Mucosa of descending colon (tissue), 3 donors: ENCODE results near the gene EHMT2. TPM values are rescaled to one million over a fixed set of nuclear protein-coding genes. Genes with fewer than 3 reads are reported as not detected.

ENCODE experiments used
- total RNA-seq, 3 donors: library from RNA; stranded (reverse); fragmentation: NEBNext Ultra II Directional in 2 of 3; extraction: Animal tissue kit (Norgen Biotek cat#: 25700) in 2 of 3; gene quantifications; one replicate each; pipeline versions ENCODE4 v1.2.1 to v1.2.4, GENCODE V29; 2021 to 2023
- donor health status: DM: no; HTN: no; CAD: no; lungs with moderate emphysema.
- donor health status: DM: no; HTN: no; CAD: no.
- donor health status: DM: no; HTN: yes; CAD: no.

EHMT2 gene
- total RNA-seq, 3 donors from 2014 or later, result 29.6 to 50.1 (median 36.4) TPM

Other genes with a start within 250 kb of the EHMT2 start
- 100 to 1,000 TPM; 282 to 298 (median 293) TPM for gene BAG6, start 245.0 kb downstream of the EHMT2 start, total RNA-seq
- gene APOM, start 241.8 kb downstream of the EHMT2 start, total RNA-seq, result 1 to 10 TPM; 2.2 to 2.7 (median 2.4) TPM
- gene C6orf47, start 236.9 kb downstream of the EHMT2 start, total RNA-seq, result 10 to 100 TPM; 28.5 to 33.0 (median 32.3) TPM
- gene GPANK1, start 232.7 kb downstream of the EHMT2 start, total RNA-seq, result 10 to 100 TPM; 13.4 to 17.7 (median 17.4) TPM
- gene CSNK2B, start 231.6 kb downstream of the EHMT2 start, total RNA-seq, result 100 to 1,000 TPM; 125 to 147 (median 134) TPM
- 10 to 100 TPM; 13.1 to 17.2 (median 15.5) TPM for gene LY6G5B, start 227.7 kb downstream of the EHMT2 start, total RNA-seq
- gene LY6G5C, start 216.6 kb downstream of the EHMT2 start, total RNA-seq, result 1 to 10 TPM; 1.7 to 4.2 (median 2.1) TPM
- gene ABHD16A, start 194.4 kb downstream of the EHMT2 start, total RNA-seq, result 10 to 100 TPM; 55.3 to 69.4 (median 68.4) TPM
- not detected for gene LY6G6F, start 190.8 kb downstream of the EHMT2 start, total RNA-seq
- gene LY6G6D, start 182.3 kb downstream of the EHMT2 start, total RNA-seq, result 1 to 10 TPM in 1 of 3 donors, under 1 TPM in 1, not detected in 1; 0.90 to 6.1 TPM
- under 1 TPM in 1 of 3 donors, not detected in 2; 0.32 TPM for gene LY6G6C, start 176.0 kb downstream of the EHMT2 start, total RNA-seq
- 1 to 10 TPM in 1 of 3 donors, under 1 TPM in 2; 0.48 to 1.4 (median 0.57) TPM for gene MPIG6B, start 174.3 kb downstream of the EHMT2 start, total RNA-seq
- 100 to 1,000 TPM in 1 of 3 donors, 10 to 100 TPM in 2; 56.1 to 152 (median 99.5) TPM for gene DDAH2, start 168.4 kb downstream of the EHMT2 start, total RNA-seq
- 100 to 1,000 TPM; 269 to 555 (median 441) TPM for gene CLIC1, start 161.2 kb downstream of the EHMT2 start, total RNA-seq
- 10 to 100 TPM; 14.1 to 29.9 (median 29.7) TPM for gene MSH5, start 157.7 kb downstream of the EHMT2 start, total RNA-seq
- 1 to 10 TPM; 2.5 to 9.6 (median 4.3) TPM for gene SAPCD1, start 135.0 kb downstream of the EHMT2 start, total RNA-seq
- gene VWA7, start 120.4 kb downstream of the EHMT2 start, total RNA-seq, result 1 to 10 TPM; 5.9 to 8.2 (median 6.9) TPM
- gene VARS1, start 101.9 kb downstream of the EHMT2 start, total RNA-seq, result 10 to 100 TPM; 41.7 to 65.8 (median 45.0) TPM
- gene LSM2, start 90.7 kb downstream of the EHMT2 start, total RNA-seq, result 10 to 100 TPM; 21.7 to 35.5 (median 33.8) TPM
- gene HSPA1L, start 82.4 kb downstream of the EHMT2 start, total RNA-seq, result 1 to 10 TPM; 1.2 to 3.4 (median 1.3) TPM
- 100 to 1,000 TPM in 2 of 3 donors, 10 to 100 TPM in 1; 73.6 to 274 (median 107) TPM for gene HSPA1A, start 82.2 kb downstream of the EHMT2 start, total RNA-seq
- gene HSPA1B, start 70.0 kb downstream of the EHMT2 start, total RNA-seq, result 100 to 1,000 TPM; 172 to 254 (median 200) TPM
- gene NEU1, start 34.9 kb downstream of the EHMT2 start, total RNA-seq, result 10 to 100 TPM; 44.0 to 65.7 (median 45.0) TPM
- 100 to 1,000 TPM; 332 to 795 (median 740) TPM for gene SLC44A4, start 18.7 kb downstream of the EHMT2 start, total RNA-seq
- gene ZBTB12, start 4.4 kb upstream of the EHMT2 start, total RNA-seq, result 1 to 10 TPM; 2.3 to 6.2 (median 3.4) TPM
- gene C2, start 30.0 kb upstream of the EHMT2 start, total RNA-seq, result 10 to 100 TPM in 2 of 3 donors, 1 to 10 TPM in 1; 5.5 to 33.7 (median 17.9) TPM
- gene CFB, start 48.4 kb upstream of the EHMT2 start, total RNA-seq, result 100 to 1,000 TPM in 1 of 3 donors, 10 to 100 TPM in 2; 34.5 to 178 (median 40.4) TPM
- gene NELFE, start 61.3 kb upstream of the EHMT2 start, total RNA-seq, result 10 to 100 TPM; 44.9 to 52.4 (median 51.8) TPM
- gene SKIC2, start 61.5 kb upstream of the EHMT2 start, total RNA-seq, result 10 to 100 TPM; 58.6 to 87.2 (median 81.2) TPM
- 10 to 100 TPM; 12.4 to 18.1 (median 15.8) TPM for gene DXO, start 74.4 kb upstream of the EHMT2 start, total RNA-seq
- gene C4A, start 84.4 kb upstream of the EHMT2 start, total RNA-seq, result 100 to 1,000 TPM in 1 of 3 donors, 10 to 100 TPM in 2; 10.2 to 203 (median 56.0) TPM
- gene C4B, start 117.1 kb upstream of the EHMT2 start, total RNA-seq, result 100 to 1,000 TPM in 1 of 3 donors, 10 to 100 TPM in 1, 1 to 10 TPM in 1; 9.2 to 175 (median 51.0) TPM
- 1 to 10 TPM in 1 of 3 donors, under 1 TPM in 2; 0.93 to 2.1 (median 0.94) TPM for gene CYP21A2, start 140.7 kb upstream of the EHMT2 start, total RNA-seq
- gene TNXB, start 211.6 kb upstream of the EHMT2 start, total RNA-seq, result 10 to 100 TPM; 20.1 to 87.0 (median 36.9) TPM
- 100 to 1,000 TPM in 1 of 3 donors, 10 to 100 TPM in 2; 79.9 to 121 (median 97.4) TPM for gene ATF6B, start 230.5 kb upstream of the EHMT2 start, total RNA-seq
- 1 to 10 TPM; 5.0 to 6.8 (median 5.3) TPM for gene FKBPL, start 232.6 kb upstream of the EHMT2 start, total RNA-seq